Adrenal gland (tissue), 5 donors: Measurements from ENCODE around the gene IL1RAPL2.

Experiments used
- CTCF ChIP-seq, 6 experiments: fragments of 450-650 bp in 4 of 6; fragments of 200-600 bp in 2 of 6; sonication (generic) in 1 of 6; IDR thresholded peaks; 1 replicate in 5 of 6; 2 replicates in 1 of 6; pipeline versions ENCODE4 v1.5.1 to v1.8.0; 2016 to 2021; ENCODE audit warnings: antibody characterized with exemption in 6 of 6, mild to moderate bottlenecking in 2 of 6, moderate library complexity in 1 of 6
- POLR2A ChIP-seq, 2 donors: fragments of 450-650 bp; IDR thresholded peaks; one replicate each; pipeline ENCODE4 v1.6.1; 2017; ENCODE audit warnings: antibody characterized with exemption in 2 of 2, mild to moderate bottlenecking in 2 of 2, moderate library complexity in 1 of 2
- donor health status: DM: no; HTN: no; CAD: no.

GRCh38 chrX:105694839-105695238 is 1128.8 kb downstream of the IL1RAPL2 start:
- TF ChIP-seq POLR2A (IDR thresholded peaks at IDR 0.05), result no peak
- no peak for TF ChIP-seq CTCF (IDR thresholded peaks at IDR 0.05)
